HCT116 (cell line): Measurements from ENCODE around the gene SALL4. TPM values are rescaled to one million over a fixed set of nuclear protein-coding genes. Genes with fewer than 3 reads are reported as not detected.

ENCODE experiments used
- ATAC-seq: fragments of 200-7000 bp; cut with Tn5 transposase; 2 replicates; pipeline ENCODE4 v1.9.1; 2020; ENCODE audit warnings: mild to moderate bottlenecking, moderate library complexity
- BruUV-seq: library from RNA; stranded (reverse); fragments of 400-500 nt; replicated peaks from 2 replicates; lab custom pipeline; 2021; lab: Mats Ljungman, UMichigan
- CTCF ChIA-PET: fragments of 300-600 bp; sonication (Branson Sonifier 250); formaldehyde crosslinking; loops from one replicate; lab custom pipeline; 2021; ENCODE audit warnings: antibody characterized with exemption; lab: Charles Lee
- POLR2A ChIA-PET: fragments of 300-600, 350-600 bp; sonication (Branson Sonifier 250); formaldehyde crosslinking; loops from one replicate; lab custom pipeline; 2021; ENCODE audit warnings: antibody characterized with exemption; lab: Charles Lee
- RAD21 ChIA-PET, 2 experiments: fragments of 300-600 bp; sonication (Branson Sonifier 250); formaldehyde crosslinking; loops; one replicate each; lab custom pipeline; 2023; ENCODE audit warnings: low total read pairs in 2 of 2; ENCODE audit not compliant: uncharacterized antibody in 2 of 2, unreplicated experiment in 2 of 2, low non-redundant PET in 1 of 2; lab: Charles Lee
- DNase-seq: peaks from one replicate; pipeline ENCODE4 v3.0.0-alpha.2; 2010; ENCODE audit warnings: low read depth, low spot score
- H2AFZ ChIP-seq: fragments of 200-600 bp; shearing (Covaris generic), sonication (generic); 2 replicates; pipeline ENCODE4 v1.6.1; 2017; ENCODE audit warnings: low read depth, mixed run types, mixed read lengths, antibody characterized with exemption, low read length; ENCODE audit not compliant: poor library complexity, severe bottlenecking
- H3K27ac ChIP-seq: 2 replicates; pipeline ENCODE4 v1.5.1; 2012; ENCODE audit warnings: low read depth, low read length
- H3K27me3 ChIP-seq: fragments of 200-600 bp; sonication (generic); 2 replicates; pipeline ENCODE4 v1.6.1; 2016; ENCODE audit warnings: mixed run types, low read length, mixed read lengths; ENCODE audit not compliant: insufficient read depth
- H3K36me3 ChIP-seq, 2 experiments: fragments of 200-500 bp in 1 of 2; fragments of 200-600 bp in 1 of 2; sonication (Bioruptor generic) in 1 of 2; sonication (generic) in 1 of 2; 2 replicates each; pipeline versions ENCODE4 v1.5.1 to v1.6.1; 2014 to 2016; ENCODE audit warnings: low read length in 2 of 2, inconsistent platforms in 1 of 2, mixed read lengths in 1 of 2, mixed run types in 1 of 2; ENCODE audit not compliant: insufficient read depth in 2 of 2, control insufficient read depth in 1 of 2
- H3K4me1 ChIP-seq, 2 experiments: fragments of 200-600 bp in 1 of 2; sonication (generic) in 1 of 2; 2 replicates each; pipeline versions ENCODE4 v1.5.1 to v1.6.1; 2012 to 2017; ENCODE audit warnings: low read length in 2 of 2, inconsistent platforms in 1 of 2, mild to moderate bottlenecking in 1 of 2, mixed read lengths in 1 of 2, mixed run types in 1 of 2, moderate library complexity in 1 of 2; ENCODE audit not compliant: insufficient read depth in 2 of 2, control insufficient read depth in 1 of 2
- H3K4me2 ChIP-seq: fragments of 200-600 bp; sonication (generic); 2 replicates; pipeline ENCODE4 v1.6.1; 2017; ENCODE audit warnings: mixed run types, low read length, mixed read lengths
- H3K4me3 ChIP-seq, 2 experiments: fragments of 200-600 bp in 1 of 2; sonication (generic) in 1 of 2; replicated peaks in 1 of 2; 2 replicates each; pipeline ENCODE4 v1.5.1; 2011 to 2016; ENCODE audit warnings: low read length in 2 of 2, control low read depth in 1 of 2, low read depth in 1 of 2, mild to moderate bottlenecking in 1 of 2, mixed read lengths in 1 of 2, mixed run types in 1 of 2
- H3K79me2 ChIP-seq: fragments of 200-600 bp; sonication (generic); 2 replicates; pipeline ENCODE4 v1.6.1; 2017; ENCODE audit warnings: mild to moderate bottlenecking, mixed run types, low read length, moderate library complexity, mixed read lengths; ENCODE audit not compliant: insufficient read depth
- H3K9ac ChIP-seq: fragments of 200-600 bp; sonication (generic); 2 replicates; pipeline ENCODE4 v1.6.1; 2016; ENCODE audit warnings: low read length, mixed read lengths
- H3K9me2 ChIP-seq: fragments of 200-600 bp; sonication (generic), shearing (Covaris generic); 2 replicates; pipeline ENCODE4 v1.6.1; 2017; ENCODE audit warnings: mixed run types, mild to moderate bottlenecking, moderate library complexity; ENCODE audit not compliant: insufficient read depth
- H3K9me3 ChIP-seq, 2 experiments: fragments of 200-500 bp in 1 of 2; fragments of 200-600 bp in 1 of 2; sonication (Bioruptor generic) in 1 of 2; sonication (generic) in 1 of 2; 2 replicates each; pipeline ENCODE4 v1.6.1; 2014 to 2017; ENCODE audit warnings: low read length in 2 of 2, mixed read lengths in 2 of 2, inconsistent platforms in 1 of 2, low read depth in 1 of 2, mild to moderate bottlenecking in 1 of 2, mixed run types in 1 of 2, moderate library complexity in 1 of 2; ENCODE audit not compliant: control insufficient read depth in 1 of 2, insufficient read depth in 1 of 2
- H4K20me1 ChIP-seq: fragments of 200-600 bp; sonication (generic), shearing (Covaris generic); 2 replicates; pipeline ENCODE4 v1.6.1; 2017; ENCODE audit warnings: mixed run types, mild to moderate bottlenecking, moderate library complexity; ENCODE audit not compliant: insufficient read depth
- CBX3 ChIP-seq: IDR thresholded peaks from 2 replicates; pipeline ENCODE4 v1.6.1; 2012; ENCODE audit warnings: low read depth
- CEBPB ChIP-seq: IDR thresholded peaks from 2 replicates; pipeline ENCODE4 v1.6.1; 2012; ENCODE audit warnings: low read depth
- EGR1 ChIP-seq: IDR thresholded peaks from 2 replicates; pipeline ENCODE4 v1.6.1; 2012; ENCODE audit warnings: low read depth
- ELF1 ChIP-seq: IDR thresholded peaks from 2 replicates; pipeline ENCODE4 v1.6.1; 2012; ENCODE audit warnings: low read depth, borderline replicate concordance
- EZH2phosphoT487 ChIP-seq: fragments of 200-600 bp; IDR thresholded peaks from 2 replicates; pipeline ENCODE4 v1.6.1; 2018; ENCODE audit warnings: antibody characterized with exemption, borderline replicate concordance
- FOSL1 ChIP-seq: IDR thresholded peaks from 2 replicates; pipeline ENCODE4 v1.6.1; 2012; ENCODE audit warnings: low read depth
- JUND ChIP-seq: IDR thresholded peaks from 2 replicates; pipeline ENCODE4 v1.6.1; 2012
- POLR2AphosphoS5 ChIP-seq: IDR thresholded peaks from 2 replicates; pipeline ENCODE4 v1.6.1; 2011; ENCODE audit warnings: mild to moderate bottlenecking, low read depth, low read length, moderate library complexity
- SIN3A ChIP-seq: IDR thresholded peaks from 2 replicates; pipeline ENCODE4 v1.6.1; 2012; ENCODE audit warnings: low read depth
- SP1 ChIP-seq: IDR thresholded peaks from 2 replicates; pipeline ENCODE4 v1.6.1; 2012; ENCODE audit warnings: low read depth
- SRF ChIP-seq: IDR thresholded peaks from 2 replicates; pipeline ENCODE4 v1.6.1; 2012; ENCODE audit warnings: low read depth
- YY1 ChIP-seq: IDR thresholded peaks from 2 replicates; pipeline ENCODE4 v1.6.1; 2011; ENCODE audit warnings: low read length, low read depth, moderate library complexity, mild to moderate bottlenecking; ENCODE audit not compliant: insufficient replicate concordance; ENCODE audit errors: extremely low read depth
- ZFX ChIP-seq: fragments of 450-650 bp; IDR thresholded peaks from 2 replicates; pipeline ENCODE4 v1.6.1; 2017
- ZNF274 ChIP-seq: fragments of 200-500 bp; sonication (Bioruptor generic); IDR thresholded peaks from 2 replicates; pipeline ENCODE4 v1.6.1; 2014; ENCODE audit warnings: mild to moderate bottlenecking, low read depth, low read length, inconsistent platforms
- intact Hi-C: fragments of 100-400 bp; cut with micrococcal nuclease; formaldehyde crosslinking; loops from 2 replicates; pipeline ENCODE4 v1.10.0; 2022
- total RNA-seq: library from RNA; stranded (reverse); gene quantifications from one replicate; pipeline ENCODE4 v1.2.1, GENCODE V29; 2021; ENCODE audit not compliant: unreplicated experiment
- TF ChIP-seq, protein P1 (sequence below), 3 experiments: fragments of 200-600 bp in 1 of 3; sonication (generic) in 1 of 3; IDR thresholded peaks in 2 of 3; conservative IDR thresholded peaks in 1 of 3; 2 replicates each; pipeline ENCODE4 v1.5.1; 2012 to 2017; ENCODE audit warnings: low read depth in 2 of 3, low read length in 2 of 3, antibody characterized with exemption in 1 of 3, borderline replicate concordance in 1 of 3, control low read depth in 1 of 3, mild to moderate bottlenecking in 1 of 3, mixed read lengths in 1 of 3, mixed run types in 1 of 3, moderate library complexity in 1 of 3; ENCODE audit not compliant: insufficient read depth in 1 of 3
- TF ChIP-seq, protein P2 (sequence below): IDR thresholded peaks from 2 replicates; pipeline ENCODE4 v1.6.1; 2012

The SALL4 gene
- total RNA-seq, 1 experiment from 2014 or later: 1.9 TPM

DNA sequence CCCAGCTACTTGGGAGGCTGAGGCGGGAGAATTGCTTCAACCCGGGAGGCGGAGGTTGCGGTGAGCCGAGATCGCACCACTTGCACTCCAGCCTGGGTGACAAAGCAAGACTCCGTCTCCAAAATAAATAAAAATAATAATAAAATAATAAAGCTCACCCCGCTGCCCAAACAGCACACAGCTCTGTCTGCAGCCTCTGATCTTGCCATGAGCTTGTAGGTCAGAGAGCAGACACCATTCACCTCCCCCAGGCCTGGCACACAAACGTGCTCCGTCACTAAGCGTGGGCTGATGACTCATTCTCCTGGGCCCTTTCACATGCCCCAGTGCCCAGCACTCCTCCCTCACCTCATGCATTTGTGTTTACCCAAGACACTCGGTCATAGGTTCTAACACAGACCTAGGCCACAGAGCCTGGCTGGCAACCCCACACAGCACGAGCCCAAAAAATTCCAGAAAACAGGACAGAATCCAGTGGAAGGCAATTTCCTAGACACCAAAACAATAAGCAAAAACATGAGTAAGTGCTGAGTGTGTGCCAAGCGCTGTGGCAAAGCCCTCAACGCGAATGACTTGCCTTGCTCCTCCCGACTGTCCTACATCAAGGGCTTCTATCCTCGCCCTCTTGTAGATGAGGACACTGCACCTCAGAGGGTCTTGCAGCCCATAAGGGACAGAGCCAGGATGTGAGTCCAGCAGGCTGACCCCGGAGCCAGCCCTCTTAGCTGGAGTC is 52.1 kb downstream of the SALL4 start:
- no peaks in the 10 kb centered on the region for H3K27me3 ChIP-seq
- H3K9me2 ChIP-seq: no peaks in the 10 kb centered on the region
- intact Hi-C loops: no loop called here
- H3K36me3 ChIP-seq: no peaks in the 10 kb centered on the region
- H4K20me1 ChIP-seq: no peaks in the 10 kb centered on the region
- H3K9ac ChIP-seq: peak overlapping the region; percentile 71
- peak overlapping the region; percentile 22 to 30 for H3K4me3 ChIP-seq
- CTCF ChIA-PET: interaction anchor here (1.0 to 1.7 kb wide), 3 partner anchors 13 to 49 kb away, joined by 3 to 5 read pairs (median 3); no protein-coding TSS in a partner anchor
- H3K27ac ChIP-seq: peak overlapping the region; percentile 87
- no peaks in the 10 kb centered on the region for H3K9me3 ChIP-seq
- H3K4me2 ChIP-seq: peak overlapping the region; percentile 81
- TSS peak; percentile 95 for BruUV-seq
- peak; percentile 96 for DNase-seq
- RAD21 ChIA-PET: interaction anchor here in 1 of 2 experiments (0.6 to 1.5 kb wide), 2 partner anchors 12 to 17 kb away, joined by 4 to 5 read pairs; no protein-coding TSS in a partner anchor
- TF ChIP-seq ZFX (peak; percentile 42; the same call in 1 of the 2 replicates), POLR2AphosphoS5 (peak; percentile 63; the same call in 1 of the 2 replicates), YY1 (peak; percentile 52), FOSL1 (peak; percentile 94), CBX3 (peak; percentile 81; the same call in 1 of the 2 replicates), ZNF274 (no peak), CEBPB (peak; percentile 51; the same call in 1 of the 2 replicates), SRF (0 out of 2 replicates have a peak, but pooled peaks have one; percentile 27), SP1 (peak; percentile 94), EZH2phosphoT487 (no peak), SIN3A (no peak), EGR1 (peak; percentile 92), ELF1 (no peak), JUND (peak; percentile 92)
- TF ChIP-seq, protein P1, sequence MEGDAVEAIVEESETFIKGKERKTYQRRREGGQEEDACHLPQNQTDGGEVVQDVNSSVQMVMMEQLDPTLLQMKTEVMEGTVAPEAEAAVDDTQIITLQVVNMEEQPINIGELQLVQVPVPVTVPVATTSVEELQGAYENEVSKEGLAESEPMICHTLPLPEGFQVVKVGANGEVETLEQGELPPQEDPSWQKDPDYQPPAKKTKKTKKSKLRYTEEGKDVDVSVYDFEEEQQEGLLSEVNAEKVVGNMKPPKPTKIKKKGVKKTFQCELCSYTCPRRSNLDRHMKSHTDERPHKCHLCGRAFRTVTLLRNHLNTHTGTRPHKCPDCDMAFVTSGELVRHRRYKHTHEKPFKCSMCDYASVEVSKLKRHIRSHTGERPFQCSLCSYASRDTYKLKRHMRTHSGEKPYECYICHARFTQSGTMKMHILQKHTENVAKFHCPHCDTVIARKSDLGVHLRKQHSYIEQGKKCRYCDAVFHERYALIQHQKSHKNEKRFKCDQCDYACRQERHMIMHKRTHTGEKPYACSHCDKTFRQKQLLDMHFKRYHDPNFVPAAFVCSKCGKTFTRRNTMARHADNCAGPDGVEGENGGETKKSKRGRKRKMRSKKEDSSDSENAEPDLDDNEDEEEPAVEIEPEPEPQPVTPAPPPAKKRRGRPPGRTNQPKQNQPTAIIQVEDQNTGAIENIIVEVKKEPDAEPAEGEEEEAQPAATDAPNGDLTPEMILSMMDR (IDR thresholded peaks at IDR 0.05 in 2 of 3, conservative IDR thresholded peaks at IDR 0.05 in 1 of 3; ENCODE audit: borderline replicate concordance in 1 of 3, insufficient read depth in 1 of 3, low read depth in 2 of 3, low read length in 2 of 3): no peak
- TF ChIP-seq, protein P2, sequence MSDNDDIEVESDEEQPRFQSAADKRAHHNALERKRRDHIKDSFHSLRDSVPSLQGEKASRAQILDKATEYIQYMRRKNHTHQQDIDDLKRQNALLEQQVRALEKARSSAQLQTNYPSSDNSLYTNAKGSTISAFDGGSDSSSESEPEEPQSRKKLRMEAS: peak; percentile 94
- TF ChIP-seq, all 23 proteins: peak for 11
- H3K79me2 ChIP-seq: peaks cover 20% of the 10 kb centered on the region
- H3K4me1 ChIP-seq: peaks cover 59 to 80% of the 10 kb centered on the region in 2 experiments
- POLR2A ChIA-PET: interaction anchor here (0.8 to 3.2 kb wide), 5 partner anchors 10 to 89 kb away, joined by 3 to 15 read pairs (median 10); no protein-coding TSS in a partner anchor
- H2AFZ ChIP-seq: no peak overlapping the region
- peak; percentile 86 for ATAC-seq
